Glutamatergic neuron (in vitro differentiated cells): ENCODE results near the gene TPRG1L. TPM values are rescaled to one million over a fixed set of nuclear protein-coding genes. Genes with fewer than 3 reads are reported as not detected.

Experiments used
- DNase-seq: peaks from one replicate; pipeline ENCODE4 v3.0.0; 2022
- H3K27ac Mint-ChIP-seq: one replicate; pipeline ENCODE4 v1.8.0; 2020; ENCODE audit warnings: mild to moderate bottlenecking, mixed read lengths, inconsistent platforms; ENCODE audit not compliant: unreplicated experiment
- H3K27me3 Mint-ChIP-seq: one replicate; pipeline ENCODE4 v1.8.0; 2020; ENCODE audit warnings: mild to moderate bottlenecking, moderate library complexity, mixed read lengths, inconsistent platforms; ENCODE audit not compliant: unreplicated experiment
- H3K36me3 Mint-ChIP-seq: one replicate; pipeline ENCODE4 v1.8.0; 2020; ENCODE audit warnings: mild to moderate bottlenecking, mixed read lengths, inconsistent platforms; ENCODE audit not compliant: unreplicated experiment
- H3K4me1 Mint-ChIP-seq: one replicate; pipeline ENCODE4 v1.8.0; 2020; ENCODE audit warnings: mild to moderate bottlenecking, low read depth, mixed read lengths, inconsistent platforms; ENCODE audit not compliant: unreplicated experiment
- H3K4me3 Mint-ChIP-seq: one replicate; pipeline ENCODE4 v1.8.0; 2020; ENCODE audit warnings: mild to moderate bottlenecking, mixed read lengths, inconsistent platforms; ENCODE audit not compliant: unreplicated experiment
- H3K9me3 Mint-ChIP-seq: one replicate; pipeline ENCODE4 v1.8.0; 2020; ENCODE audit warnings: mild to moderate bottlenecking, moderate library complexity, mixed read lengths, inconsistent platforms; ENCODE audit not compliant: unreplicated experiment
- CTCF ChIP-seq: fragments of 200-600 bp; sonication (generic); IDR thresholded peaks from one replicate; pipeline ENCODE4 v1.5.0; 2021; ENCODE audit not compliant: partially characterized antibody, unreplicated experiment
- total RNA-seq: library from RNA; stranded (reverse); fragmentation: NEBNext Ultra II Directional; extraction: Animal tissue kit (Norgen Biotek cat#: 25700); gene quantifications from one replicate; pipeline ENCODE4 v1.2.1, GENCODE V29; 2021; ENCODE audit not compliant: unreplicated experiment

The TPRG1L gene
- total RNA-seq, 1 donor from 2014 or later, result 43.1 TPM

GRCh38 chr1:3649342-3650247 lies 24.8 kb downstream of the TPRG1L start, which contains the start of gene WRAP73:
TSS of gene WRAP73 (minus strand) at chr1:3650103. CDS start at chr1:3649999, 104 bp downstream.
- peaks cover 9% of the 10 kb centered on the region for H3K27me3 Mint-ChIP-seq
- peak within 1 kb of the TSS; percentile 69 for H3K27ac Mint-ChIP-seq
- peaks cover 11% of the 10 kb centered on the region for H3K4me1 Mint-ChIP-seq
- H3K36me3 Mint-ChIP-seq, result no peaks in the 10 kb centered on the region
- peaks cover 4% of the 10 kb centered on the region for H3K9me3 Mint-ChIP-seq
- H3K4me3 Mint-ChIP-seq, result peak within 1 kb of the TSS; percentile 83
- TF ChIP-seq CTCF, result no peak
- DNase-seq, result peak; percentile 90

GRCh38 chr1:3650248-3651025 lies 25.6 kb downstream of the TPRG1L start:
- Mint-ChIP-seq H3K9me3 (peaks cover 4% of the 10 kb centered on the region), H3K4me3 (peak overlapping the region; percentile 76), H3K27me3 (peaks cover 9% of the 10 kb centered on the region), H3K4me1 (peaks cover 11% of the 10 kb centered on the region), H3K27ac (peak overlapping the region; percentile 69), H3K36me3 (no peaks in the 10 kb centered on the region)
- no peak for TF ChIP-seq CTCF
- peak; percentile 15 for DNase-seq

GRCh38 chr1:3651026-3651929 lies 26.5 kb downstream of the TPRG1L start:
- peak overlapping the region; percentile 77 for H3K4me3 Mint-ChIP-seq
- H3K27me3 Mint-ChIP-seq, result peaks cover 12% of the 10 kb centered on the region
- H3K4me1 Mint-ChIP-seq, result peaks cover 13% of the 10 kb centered on the region
- TF ChIP-seq CTCF, result no peak
- peaks cover 5% of the 10 kb centered on the region for H3K9me3 Mint-ChIP-seq
- H3K36me3 Mint-ChIP-seq, result no peaks in the 10 kb centered on the region
- H3K27ac Mint-ChIP-seq, result no peak overlapping the region
- DNase-seq, result peak; percentile 52

GRCh38 chr1:3651930-3652547 lies 27.2 kb downstream of the TPRG1L start, which contains the start of gene TP73:
TSS of gene TP73 (plus strand) at chr1:3652516. CDS start at chr1:3682366, 29,850 bp downstream.
- peaks cover 5% of the 10 kb centered on the region for H3K9me3 Mint-ChIP-seq
- peaks cover 12% of the 10 kb centered on the region for H3K27me3 Mint-ChIP-seq
- H3K4me3 Mint-ChIP-seq, result peak within 1 kb of the TSS; percentile 87

More at GRCh38 chr1:3651930-3652547, 27.2 kb downstream of the TPRG1L start, which contains the start of gene TP73:
- Mint-ChIP-seq H3K36me3 (no peaks in the 10 kb centered on the region), H3K27ac (peak within 1 kb of the TSS; percentile 68), H3K4me1 (peaks cover 15% of the 10 kb centered on the region)
- no peak for TF ChIP-seq CTCF
- DNase-seq, result peak; percentile 58
